Measurements from ENCODE around the gene HSBP1L1.
"Not testable (repeated sequence)": the region's sequence is repeated elsewhere in the genome, so short reads cannot be mapped to it uniquely, and the experiment has no call there.

The HSBP1L1 gene

GRCh38 chr18:79987566-79987965, 23.1 kb downstream of the HSBP1L1 start:
- no peak for DNase-seq

GRCh38 chr18:79988071-79988450, 23.6 kb downstream of the HSBP1L1 start:
- DNase-seq = peak; percentile 68

GRCh38 chr18:79988451-79989194, 24.2 kb downstream of the HSBP1L1 start, which contains the start of gene TXNL4A:
Gene TXNL4A, minus strand, starts transcription at chr18:79988563. Its CDS starts 171 bp downstream, at chr18:79988392.
- DNase-seq = peak; percentile 87

DNA sequence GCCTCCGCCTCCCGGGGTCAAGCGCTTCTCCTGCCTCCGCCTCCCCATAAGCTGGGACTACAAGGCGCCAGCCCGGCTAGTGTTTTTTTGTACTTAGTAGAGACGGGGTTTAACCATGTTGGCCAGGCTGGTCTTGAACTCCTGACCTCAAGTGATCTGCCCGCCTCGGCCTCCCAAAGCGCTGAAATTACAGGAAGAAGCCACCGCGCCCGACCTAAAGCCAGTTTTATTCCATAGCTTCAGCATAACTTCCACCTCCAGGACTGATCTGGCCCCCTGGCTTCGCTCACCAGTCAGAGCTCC, 24.7 kb downstream of the HSBP1L1 start:
- no peak for DNase-seq

GRCh38 chr18:79991494-79991893, 27.1 kb downstream of the HSBP1L1 start:
- DNase-seq = no peak

GRCh38 chr18:79999701-80000100, 35.3 kb downstream of the HSBP1L1 start:
- not testable (repeated sequence) for DNase-seq

DNA sequence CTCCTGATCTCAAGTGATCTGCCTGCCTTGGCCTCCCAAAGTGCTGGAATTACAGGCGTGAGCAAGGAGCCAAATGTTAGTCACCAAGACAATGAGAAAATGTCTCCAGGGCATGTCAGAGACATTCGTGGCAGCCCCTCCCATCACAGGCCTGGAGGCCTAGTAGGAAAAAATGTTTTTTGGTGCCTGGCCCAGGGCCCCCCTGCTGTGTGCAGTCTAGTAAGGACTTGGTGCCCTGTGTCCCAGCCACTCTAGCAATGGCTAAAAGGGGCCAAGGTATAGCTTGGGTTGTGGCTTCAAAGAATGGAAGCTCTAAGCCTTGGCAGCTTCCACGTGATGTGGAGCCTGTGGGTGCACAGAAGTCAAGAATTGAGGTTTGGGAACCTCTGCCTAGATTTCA, 36.4 kb downstream of the HSBP1L1 start:
- DNase-seq = no peak

GRCh38 chr18:80002468-80002867, 38.0 kb downstream of the HSBP1L1 start:
- no peak for DNase-seq

GRCh38 chr18:80004600-80005342, 40.3 kb downstream of the HSBP1L1 start:
- no peak for DNase-seq

- DNase-seq = no peak
These were observed 42.3 kb downstream of the HSBP1L1 start for GRCh38 chr18:80006724-80007123.

GRCh38 chr18:80009661-80010550, 45.5 kb downstream of the HSBP1L1 start:
- DNase-seq = no peak

- DNase-seq = no peak
These were observed 46.1 kb downstream of the HSBP1L1 start for GRCh38 chr18:80010551-80010906.

- DNase-seq = not testable (repeated sequence)
These were observed 47.2 kb downstream of the HSBP1L1 start for GRCh38 chr18:80011496-80012137.

DNA sequence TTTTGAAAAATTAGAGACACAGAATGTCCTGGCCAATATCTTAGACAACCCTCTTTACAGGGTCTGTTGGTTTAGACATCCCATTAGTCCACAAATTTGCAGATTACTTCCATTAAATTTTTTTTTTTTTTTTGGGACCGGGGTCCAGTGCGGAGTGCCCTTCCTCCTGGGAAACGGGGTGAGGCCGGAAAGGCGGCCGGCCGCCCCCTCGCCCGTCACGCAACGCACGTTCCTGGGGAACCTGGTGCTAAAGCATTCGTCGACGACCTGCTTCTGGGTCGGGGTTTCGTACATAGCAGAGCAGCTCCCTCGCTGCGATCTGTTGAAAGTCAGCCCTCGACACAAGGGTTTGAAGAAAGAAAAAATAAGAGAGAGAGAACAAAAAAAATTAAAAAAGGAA, 48.3 kb downstream of the HSBP1L1 start:
- DNase-seq = no peak

Measured in activated naive CD4-positive, alpha-beta T cell treated with anti-CD3 and anti-CD28 coated beads, Interleukin-2, amount 50 U/mL, for 16 hours (primary cell).